Spleen (tissue), 7 donors: ENCODE measurements around the gene TBX20.
"Not testable (repeated sequence)": the region's sequence is repeated elsewhere in the genome, so short reads cannot be mapped to it uniquely, and the experiment has no call there.

Experiments used
- CTCF ChIP-seq, 11 experiments: fragments of 200-600 bp in 7 of 11; fragments of 450-650 bp in 4 of 11; sonication (generic) in 4 of 11; IDR thresholded peaks in 8 of 11; conservative IDR thresholded peaks in 3 of 11; 1 replicate in 7 of 11; 2 replicates in 4 of 11; pipeline versions ENCODE4 v1.4.0 to v1.8.0; 2016 to 2021; ENCODE audit warnings: antibody characterized with exemption in 11 of 11, inconsistent platforms in 4 of 11, mild to moderate bottlenecking in 1 of 11
- POLR2A ChIP-seq, 3 donors: fragments of 450-650 bp; IDR thresholded peaks; one replicate each; pipeline ENCODE4 v1.5.1; 2017; ENCODE audit warnings: antibody characterized with exemption in 3 of 3, mild to moderate bottlenecking in 1 of 3
- POLR2AphosphoS5 ChIP-seq, 3 donors: sonication (generic); formaldehyde crosslinking; IDR thresholded peaks; one replicate each; pipeline ENCODE4 v1.5.1; 2017; ENCODE audit warnings: antibody characterized with exemption in 3 of 3
- donor health status: DM: no; HTN: no; CAD: no; lungs with moderate emphysema.
- donor health status: DM: no; HTN: no; CAD: no.
- donor health status: DM: no; HTN: no; CAD: no.

DNA sequence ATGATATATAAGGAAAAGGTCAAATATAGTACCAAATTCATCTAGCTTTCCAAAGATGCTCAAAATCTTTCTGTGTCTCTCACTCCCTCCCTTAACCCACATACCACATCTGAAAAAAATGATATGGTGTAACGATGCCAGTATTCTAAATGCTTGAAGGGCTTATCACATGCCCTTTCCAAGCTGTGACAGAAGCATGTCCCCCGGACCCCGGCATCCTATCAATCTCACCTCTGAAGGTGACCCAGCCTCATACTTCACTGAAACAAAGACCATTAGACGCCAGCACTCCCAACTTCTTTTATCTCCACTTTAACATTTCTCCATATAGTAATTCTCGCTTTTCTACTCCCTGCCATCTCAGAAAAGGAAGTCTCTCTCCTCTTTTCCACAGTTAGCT lies 68.9 kb downstream of the TBX20 start:
- TF ChIP-seq CTCF (IDR thresholded peaks at IDR 0.05 in 8 of 11, conservative IDR thresholded peaks at IDR 0.05 in 3 of 11); POLR2A (IDR thresholded peaks at IDR 0.05); POLR2AphosphoS5 (IDR thresholded peaks at IDR 0.05): not testable (repeated sequence)
